H1 (cell line): ENCODE results near the gene KCNQ1. TPM values are rescaled to one million over a fixed set of nuclear protein-coding genes. Genes with fewer than 3 reads are reported as not detected.

Experiments
- POLR2A ChIP-seq, 2 experiments: IDR thresholded peaks; 1 replicate in 1 of 2; 2 replicates in 1 of 2; pipeline ENCODE4 v1.6.1; 2011; ENCODE audit warnings: low read depth in 2 of 2, low read length in 2 of 2, mild to moderate bottlenecking in 2 of 2; ENCODE audit errors: control extremely low read depth in 1 of 2
- POLR2AphosphoS5 ChIP-seq: IDR thresholded peaks from 2 replicates; pipeline ENCODE4 v1.6.1; 2011; ENCODE audit warnings: low read depth, low read length
- polyA plus RNA-seq, 7 experiments: library from polyadenylated mRNA; depleted of rRNA in 3 of 7; stranded (reverse) in 5 of 7; unstranded in 2 of 7; fragments of >200 nt in 5 of 7; fragments of 200-250 nt in 2 of 7; gene quantifications; 1 replicate in 5 of 7; 2 replicates in 1 of 7; 4 replicates in 1 of 7; pipeline versions ENCODE4 v1.2.1 to v1.2.3, GENCODE V29; 2011 to 2013; ENCODE audit warnings: missing spikeins in 2 of 7, mixed read lengths in 2 of 7
- total RNA-seq: library from RNA; stranded (reverse); fragmentation: NEBNext Ultra II Directional; extraction: Animal tissue kit (Norgen Biotek cat#: 25700); gene quantifications from 2 replicates; pipeline ENCODE4 v1.2.1, GENCODE V29; 2021

Gene KCNQ1
- total and polyA plus RNA-seq, 2 of the 8 experiments (the other 6 are each of a cell fraction or from before 2014, with no cell fraction given) = 1.9 to 2.0 TPM

DNA sequence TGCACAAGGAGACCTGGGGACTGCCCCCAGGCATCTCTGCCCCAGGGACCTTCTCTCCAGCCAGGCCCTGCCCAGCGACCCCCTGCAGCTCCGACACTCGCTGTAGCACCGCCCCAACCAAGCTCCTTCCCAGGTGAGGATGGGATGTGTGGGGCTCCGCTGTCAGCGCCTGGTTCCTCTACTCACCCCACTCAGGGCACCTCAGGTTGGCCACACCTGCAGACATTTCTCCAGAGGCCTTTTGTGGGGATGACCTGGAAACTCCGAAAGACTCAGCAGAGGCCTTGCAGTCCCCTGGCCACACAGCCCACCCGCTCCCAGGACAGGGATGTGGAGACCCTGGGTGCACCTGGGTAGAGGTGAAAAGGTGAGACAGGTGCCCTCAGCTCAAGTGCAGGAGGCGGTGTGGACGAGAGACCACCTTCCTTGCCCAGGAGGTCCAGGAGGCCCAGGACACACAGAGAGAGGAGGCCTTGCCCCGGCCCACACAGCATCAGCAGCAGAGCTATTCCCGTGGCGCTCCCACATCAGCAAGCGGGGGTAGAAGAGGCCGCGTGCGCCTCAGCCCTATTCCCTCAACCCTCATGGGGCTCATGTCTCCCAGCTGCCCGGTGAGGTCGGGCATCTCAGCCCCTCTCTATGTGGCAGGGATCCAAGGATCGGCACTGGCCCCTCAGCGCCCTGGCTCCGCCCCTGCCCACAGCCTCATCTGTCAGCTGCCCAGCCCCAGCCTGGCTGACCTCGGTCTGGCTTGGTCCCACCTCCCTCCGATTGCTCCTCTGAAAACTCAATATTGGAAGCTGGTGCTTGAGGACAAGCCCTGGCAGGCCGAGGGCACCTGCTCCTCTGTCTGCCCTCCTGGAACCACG lies 21.4 kb upstream of the KCNQ1 start (continued):
- TF ChIP-seq POLR2AphosphoS5 (no peak), POLR2A (IDR thresholded peaks at IDR 0.05; ENCODE audit: control extremely low read depth in 1 of 2, low read depth in 2 of 2, low read length in 2 of 2) (no peak)
- TF ChIP-seq, all 59 proteins: peak for 0
